A673 (cell line): ENCODE data around the gene DEPDC7.

Experiments used
- EZH2 ChIP-seq: fragments of 200-600 bp; sonication (generic); IDR thresholded peaks from 2 replicates; pipeline ENCODE4 v1.6.1; 2017; ENCODE audit warnings: borderline replicate concordance, low read depth, mild to moderate bottlenecking, mixed read lengths, antibody characterized with exemption, low read length; ENCODE audit not compliant: poor library complexity, severe bottlenecking
- TF ChIP-seq, protein P1 (sequence below): fragments of 300-800, 200-600 bp; sonication (generic); conservative IDR thresholded peaks from 2 replicates; pipeline ENCODE4 v1.5.1; 2017; ENCODE audit warnings: low read depth, mild to moderate bottlenecking, antibody characterized with exemption, low read length, moderate library complexity, mixed read lengths

DNA sequence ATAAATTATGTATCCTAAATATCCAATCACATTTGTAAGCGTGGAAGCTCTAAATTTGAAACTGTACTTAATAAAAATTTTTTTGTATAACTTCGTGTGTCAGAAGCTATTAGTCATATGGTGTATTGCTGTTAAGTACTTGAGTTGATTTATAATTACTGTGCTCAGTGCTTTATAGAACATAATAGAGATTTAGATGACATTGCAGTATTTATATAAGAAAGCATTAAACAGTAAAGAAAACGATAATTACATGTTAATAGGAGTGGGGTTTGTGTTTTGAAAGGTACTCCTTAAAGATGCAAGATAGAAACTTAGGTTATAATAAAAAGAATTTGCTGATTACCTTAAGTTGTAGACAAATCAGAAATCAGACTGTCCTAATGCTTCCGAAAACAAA is 17.8 kb downstream of the DEPDC7 start:
- TF ChIP-seq, protein P1, sequence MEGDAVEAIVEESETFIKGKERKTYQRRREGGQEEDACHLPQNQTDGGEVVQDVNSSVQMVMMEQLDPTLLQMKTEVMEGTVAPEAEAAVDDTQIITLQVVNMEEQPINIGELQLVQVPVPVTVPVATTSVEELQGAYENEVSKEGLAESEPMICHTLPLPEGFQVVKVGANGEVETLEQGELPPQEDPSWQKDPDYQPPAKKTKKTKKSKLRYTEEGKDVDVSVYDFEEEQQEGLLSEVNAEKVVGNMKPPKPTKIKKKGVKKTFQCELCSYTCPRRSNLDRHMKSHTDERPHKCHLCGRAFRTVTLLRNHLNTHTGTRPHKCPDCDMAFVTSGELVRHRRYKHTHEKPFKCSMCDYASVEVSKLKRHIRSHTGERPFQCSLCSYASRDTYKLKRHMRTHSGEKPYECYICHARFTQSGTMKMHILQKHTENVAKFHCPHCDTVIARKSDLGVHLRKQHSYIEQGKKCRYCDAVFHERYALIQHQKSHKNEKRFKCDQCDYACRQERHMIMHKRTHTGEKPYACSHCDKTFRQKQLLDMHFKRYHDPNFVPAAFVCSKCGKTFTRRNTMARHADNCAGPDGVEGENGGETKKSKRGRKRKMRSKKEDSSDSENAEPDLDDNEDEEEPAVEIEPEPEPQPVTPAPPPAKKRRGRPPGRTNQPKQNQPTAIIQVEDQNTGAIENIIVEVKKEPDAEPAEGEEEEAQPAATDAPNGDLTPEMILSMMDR = no peak
- no peak for TF ChIP-seq EZH2
